ENCODE measurements around the gene CAMTA1.

The CAMTA1 gene

GRCh38 chr1:7609311-7609994, 824.2 kb downstream of the CAMTA1 start:
- H3K4me3 ChIP-seq (ENCODE audit: control insufficient read depth, low read depth, low read length) = no peak overlapping the region
- DNase-seq (ENCODE audit: low read depth) = no peak
- TF ChIP-seq CTCF (IDR thresholded peaks at IDR 0.05; ENCODE audit: control insufficient read depth, insufficient read depth, low read depth, low read length, missing control alignments) = no peak

GRCh38 chr1:7610106-7610731, 825.0 kb downstream of the CAMTA1 start:
- no peak for DNase-seq (ENCODE audit: low read depth)
- TF ChIP-seq CTCF (IDR thresholded peaks at IDR 0.05; ENCODE audit: control insufficient read depth, insufficient read depth, low read depth, low read length, missing control alignments) = no peak
- H3K4me3 ChIP-seq (ENCODE audit: control insufficient read depth, low read depth, low read length) = no peak overlapping the region

GRCh38 chr1:7610936-7611335, 825.7 kb downstream of the CAMTA1 start:
- no peak for TF ChIP-seq CTCF (IDR thresholded peaks at IDR 0.05; ENCODE audit: control insufficient read depth, insufficient read depth, low read depth, low read length, missing control alignments)
- no peak overlapping the region for H3K4me3 ChIP-seq (ENCODE audit: control insufficient read depth, low read depth, low read length)
- DNase-seq (ENCODE audit: low read depth) = no peak

- no peak for DNase-seq (ENCODE audit: low read depth)
- TF ChIP-seq CTCF (IDR thresholded peaks at IDR 0.05; ENCODE audit: control insufficient read depth, insufficient read depth, low read depth, low read length, missing control alignments) = no peak
- H3K4me3 ChIP-seq (ENCODE audit: control insufficient read depth, low read depth, low read length) = no peak overlapping the region
Measured at GRCh38 chr1:7611421-7612010, 826.3 kb downstream of the CAMTA1 start.

GRCh38 chr1:7613106-7613850, 828.0 kb downstream of the CAMTA1 start:
- DNase-seq (ENCODE audit: low read depth) = no peak
- no peak overlapping the region for H3K4me3 ChIP-seq (ENCODE audit: control insufficient read depth, low read depth, low read length)
- TF ChIP-seq CTCF (IDR thresholded peaks at IDR 0.05; ENCODE audit: control insufficient read depth, insufficient read depth, low read depth, low read length, missing control alignments) = no peak

GRCh38 chr1:7613851-7614205, 828.6 kb downstream of the CAMTA1 start:
- no peak for TF ChIP-seq CTCF (IDR thresholded peaks at IDR 0.05; ENCODE audit: control insufficient read depth, insufficient read depth, low read depth, low read length, missing control alignments)
- DNase-seq (ENCODE audit: low read depth) = no peak
- no peak overlapping the region for H3K4me3 ChIP-seq (ENCODE audit: control insufficient read depth, low read depth, low read length)

Data from AG09309 (cell line).